Measurements from ENCODE around the gene PCID2. TPM values are rescaled to one million over a fixed set of nuclear protein-coding genes. Genes with fewer than 3 reads are reported as not detected.

The PCID2 gene
- total RNA-seq, 3 donors from 2014 or later = 26.8 to 51.6 (median 35.0) TPM

GRCh38 chr13:113152984-113153809 is 55.3 kb downstream of the PCID2 start:
- Histone ChIP-seq H3K36me3 (ENCODE audit: low read depth) (no peaks in the 10 kb centered on the region), H3K9me3 (no peaks in the 10 kb centered on the region), H3K4me3 (no peak overlapping the region), H3K4me1 (ENCODE audit: low read depth) (peaks cover 9% of the 10 kb centered on the region)
- ATAC-seq (peak; percentile 56), DNase-seq (peak; percentile 56 to 74 (median 72))
- intact Hi-C loops (cut with DNase I, micrococcal nuclease) = no loop called here
- TF ChIP-seq CTCF (IDR thresholded peaks at IDR 0.05) = no peak

DNA sequence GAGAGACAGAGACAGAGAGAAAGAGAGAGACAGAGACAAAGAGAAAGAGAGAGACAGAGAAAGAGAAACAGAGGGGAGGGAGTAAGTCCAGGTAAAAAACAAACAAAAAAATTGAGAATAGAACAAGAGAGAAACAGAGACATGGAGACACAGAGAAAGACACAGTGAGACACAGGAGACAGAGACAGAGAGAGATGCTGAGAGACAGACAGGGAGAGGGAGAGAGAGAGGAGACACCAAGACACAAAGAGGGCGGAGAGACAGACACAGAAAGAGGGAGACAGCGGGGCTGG is 55.8 kb downstream of the PCID2 start:
- H3K4me3 ChIP-seq = no peak overlapping the region
- H3K36me3 ChIP-seq (ENCODE audit: low read depth) = no peaks in the 10 kb centered on the region
- intact Hi-C loops (cut with DNase I, micrococcal nuclease) = no loop called here
- DNase-seq (no peak), ATAC-seq (no peak)
- TF ChIP-seq CTCF (IDR thresholded peaks at IDR 0.05) = no peak
- H3K9me3 ChIP-seq = no peaks in the 10 kb centered on the region
- H3K4me1 ChIP-seq (ENCODE audit: low read depth) = peaks cover 9% of the 10 kb centered on the region

DNA sequence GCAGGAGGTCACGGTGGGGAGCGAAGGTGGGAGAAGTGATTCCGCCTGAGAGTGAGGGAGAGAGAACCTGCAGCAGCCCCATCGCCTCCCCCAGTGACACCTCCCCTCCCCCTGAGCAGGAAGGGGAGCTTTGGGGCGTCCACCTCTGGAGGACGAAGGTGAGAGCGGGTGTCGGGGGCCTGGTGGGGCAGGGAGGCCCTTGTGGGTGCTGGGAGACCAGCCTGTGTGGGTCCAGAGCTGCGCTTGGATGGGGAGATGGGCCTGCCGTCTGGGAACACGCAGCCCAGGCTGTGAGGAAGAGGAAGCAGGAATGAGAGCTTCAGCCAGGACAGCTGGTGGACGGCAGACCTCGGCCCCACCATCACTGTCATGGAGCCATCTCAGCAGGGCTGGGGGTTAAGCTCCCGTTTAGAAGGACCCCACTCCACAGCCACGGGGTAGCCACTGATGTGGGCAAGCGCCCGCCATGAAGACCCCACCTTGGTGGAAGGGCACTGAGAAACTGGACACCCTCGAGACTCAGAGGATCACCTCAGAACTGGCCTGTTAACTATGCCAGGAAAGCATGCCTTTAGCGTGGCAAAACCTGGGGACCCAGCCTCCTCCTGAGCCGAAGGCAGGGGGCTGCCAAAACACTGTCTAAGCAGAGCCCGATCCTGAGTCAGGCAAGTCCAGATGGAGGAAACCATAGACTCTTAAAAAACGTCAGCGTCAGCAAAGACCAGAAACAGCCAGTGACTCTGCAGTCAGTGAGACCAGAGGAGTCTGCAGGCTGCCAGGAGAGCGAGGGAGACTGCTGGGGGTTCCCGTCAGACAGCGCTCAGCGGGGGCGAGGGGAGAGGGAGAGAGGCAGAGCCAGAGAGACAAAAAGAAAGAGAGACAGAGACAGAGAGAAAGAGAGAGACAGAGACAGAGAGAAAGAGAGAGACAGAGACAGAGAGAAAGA is 56.5 kb downstream of the PCID2 start:
- no peak for TF ChIP-seq CTCF (IDR thresholded peaks at IDR 0.05)
- Histone ChIP-seq H3K9me3 (no peaks in the 10 kb centered on the region), H3K36me3 (ENCODE audit: low read depth) (no peaks in the 10 kb centered on the region), H3K4me1 (ENCODE audit: low read depth) (peaks cover 9% of the 10 kb centered on the region), H3K4me3 (no peak overlapping the region)
- no peak for DNase-seq
- ATAC-seq = peak; percentile 4
- intact Hi-C loops (cut with DNase I, micrococcal nuclease) = no loop called here

GRCh38 chr13:113150550-113151365 is 57.7 kb downstream of the PCID2 start:
- no peak for ATAC-seq
- no peaks in the 10 kb centered on the region for H3K36me3 ChIP-seq (ENCODE audit: low read depth)
- H3K9me3 ChIP-seq = no peaks in the 10 kb centered on the region
- no peak overlapping the region for H3K4me3 ChIP-seq
- TF ChIP-seq CTCF (IDR thresholded peaks at IDR 0.05) = no peak
- DNase-seq = no peak
- intact Hi-C loops (cut with DNase I, micrococcal nuclease) = no loop called here
- peaks cover 9% of the 10 kb centered on the region for H3K4me1 ChIP-seq (ENCODE audit: low read depth)
